ENCODE results near the gene PPEF2. TPM values are rescaled to one million over a fixed set of nuclear protein-coding genes. Genes with fewer than 3 reads are reported as not detected.

PPEF2 gene, protein sequence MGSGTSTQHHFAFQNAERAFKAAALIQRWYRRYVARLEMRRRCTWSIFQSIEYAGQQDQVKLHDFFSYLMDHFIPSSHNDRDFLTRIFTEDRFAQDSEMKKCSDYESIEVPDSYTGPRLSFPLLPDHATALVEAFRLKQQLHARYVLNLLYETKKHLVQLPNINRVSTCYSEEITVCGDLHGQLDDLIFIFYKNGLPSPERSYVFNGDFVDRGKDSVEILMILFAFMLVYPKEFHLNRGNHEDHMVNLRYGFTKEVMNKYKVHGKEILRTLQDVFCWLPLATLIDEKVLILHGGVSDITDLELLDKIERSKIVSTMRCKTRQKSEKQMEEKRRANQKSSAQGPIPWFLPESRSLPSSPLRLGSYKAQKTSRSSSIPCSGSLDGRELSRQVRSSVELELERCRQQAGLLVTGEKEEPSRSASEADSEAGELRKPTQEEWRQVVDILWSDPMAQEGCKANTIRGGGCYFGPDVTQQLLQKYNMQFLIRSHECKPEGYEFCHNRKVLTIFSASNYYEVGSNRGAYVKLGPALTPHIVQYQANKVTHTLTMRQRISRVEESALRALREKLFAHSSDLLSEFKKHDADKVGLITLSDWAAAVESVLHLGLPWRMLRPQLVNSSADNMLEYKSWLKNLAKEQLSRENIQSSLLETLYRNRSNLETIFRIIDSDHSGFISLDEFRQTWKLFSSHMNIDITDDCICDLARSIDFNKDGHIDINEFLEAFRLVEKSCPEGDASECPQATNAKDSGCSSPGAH
- polyA plus RNA-seq (2011; rRNA removed) (not detected in 2 replicates), polyA minus RNA-seq (2011; rRNA and poly(A)+ RNA removed) (not detected in 2 replicates)

DNA sequence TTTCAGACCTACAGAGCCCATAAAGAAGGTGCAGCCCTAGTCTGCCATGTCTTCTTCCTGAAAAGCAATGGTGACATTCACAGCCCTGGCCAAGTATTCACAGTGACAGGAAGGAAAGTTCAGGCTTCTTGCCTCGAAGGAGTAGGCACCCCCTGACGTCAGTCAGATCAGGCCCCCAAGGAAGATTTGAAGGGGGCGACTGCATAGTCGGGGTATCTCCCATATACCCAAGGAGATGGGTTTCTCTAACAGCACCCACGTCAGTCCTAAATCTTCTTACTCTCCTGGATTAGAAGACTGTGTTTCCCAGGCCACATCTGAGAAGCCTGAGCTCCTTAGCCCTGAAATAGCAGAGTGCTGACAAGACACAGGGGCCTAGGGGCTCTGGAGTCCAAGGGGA, at the start of gene PPEF2:
Gene PPEF2, minus strand, starts transcription at position 101 of the 400 bp plus-strand sequence. CDS start 6,127 bp downstream, outside the sequence.
- Histone ChIP-seq H3K4me3 (ENCODE audit: low read depth, low read length) (no peak within 1 kb of the TSS), H3K27me3 (ENCODE audit: control insufficient read depth, insufficient read depth, low read length) (peaks cover 16% of the 10 kb centered on the region), H3K9me3 (ENCODE audit: control insufficient read depth, insufficient read depth, low read length) (no peaks in the 10 kb centered on the region), H3K27ac (ENCODE audit: low read depth, low read length) (no peak within 1 kb of the TSS)
- DNase-seq (ENCODE audit: low read depth, low spot score) = no peak
- CTCF ChIA-PET = interaction anchor here (2.6 kb wide), 1 partner anchor 14 kb away, joined by 7 read pairs; no protein-coding TSS in a partner anchor
- TF ChIP-seq, protein P1, sequence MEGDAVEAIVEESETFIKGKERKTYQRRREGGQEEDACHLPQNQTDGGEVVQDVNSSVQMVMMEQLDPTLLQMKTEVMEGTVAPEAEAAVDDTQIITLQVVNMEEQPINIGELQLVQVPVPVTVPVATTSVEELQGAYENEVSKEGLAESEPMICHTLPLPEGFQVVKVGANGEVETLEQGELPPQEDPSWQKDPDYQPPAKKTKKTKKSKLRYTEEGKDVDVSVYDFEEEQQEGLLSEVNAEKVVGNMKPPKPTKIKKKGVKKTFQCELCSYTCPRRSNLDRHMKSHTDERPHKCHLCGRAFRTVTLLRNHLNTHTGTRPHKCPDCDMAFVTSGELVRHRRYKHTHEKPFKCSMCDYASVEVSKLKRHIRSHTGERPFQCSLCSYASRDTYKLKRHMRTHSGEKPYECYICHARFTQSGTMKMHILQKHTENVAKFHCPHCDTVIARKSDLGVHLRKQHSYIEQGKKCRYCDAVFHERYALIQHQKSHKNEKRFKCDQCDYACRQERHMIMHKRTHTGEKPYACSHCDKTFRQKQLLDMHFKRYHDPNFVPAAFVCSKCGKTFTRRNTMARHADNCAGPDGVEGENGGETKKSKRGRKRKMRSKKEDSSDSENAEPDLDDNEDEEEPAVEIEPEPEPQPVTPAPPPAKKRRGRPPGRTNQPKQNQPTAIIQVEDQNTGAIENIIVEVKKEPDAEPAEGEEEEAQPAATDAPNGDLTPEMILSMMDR (IDR thresholded peaks at IDR 0.05; ENCODE audit: low read depth, low read length) = no peak
- POLR2A ChIA-PET = no interaction called here

DNA sequence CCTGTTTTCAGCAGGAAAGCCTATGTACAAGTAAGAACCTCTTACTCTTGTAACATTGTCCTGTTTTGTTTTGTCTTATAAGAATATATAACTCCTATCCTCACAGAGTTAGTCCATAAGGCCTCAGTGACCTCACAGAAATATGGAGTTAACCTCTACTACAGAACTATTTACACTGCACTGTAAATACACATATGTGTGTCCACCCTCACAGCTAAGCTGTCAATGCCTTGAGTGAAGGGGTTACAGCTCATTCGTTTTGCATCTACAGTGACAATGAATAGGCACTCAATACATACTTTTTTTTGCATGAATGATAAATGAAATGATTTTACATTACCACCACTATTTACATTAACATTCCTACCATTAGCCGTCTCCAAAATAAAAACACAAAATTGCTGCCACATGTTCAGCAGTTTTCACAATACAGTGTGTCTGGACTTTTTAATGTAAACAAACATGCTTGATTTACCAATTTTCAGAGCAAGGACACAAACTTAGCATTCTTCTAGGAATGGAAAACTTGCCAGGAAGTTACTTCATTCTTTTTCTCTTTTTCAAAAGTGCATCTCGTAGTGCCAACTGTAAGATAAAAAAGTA, 48.1 kb upstream of the PPEF2 start:
- DNase-seq (ENCODE audit: low read depth, low spot score) = no peak
- Histone ChIP-seq H3K27me3 (ENCODE audit: control insufficient read depth, insufficient read depth, low read length) (no peaks in the 10 kb centered on the region), H3K9me3 (ENCODE audit: control insufficient read depth, insufficient read depth, low read length) (no peaks in the 10 kb centered on the region), H3K4me3 (ENCODE audit: low read depth, low read length) (no peak overlapping the region), H3K27ac (ENCODE audit: low read depth, low read length) (no peak overlapping the region)
- ChIA-PET POLR2A (no interaction called here), CTCF (interaction anchor here (1.5 kb wide), 1 partner anchor 34 kb away, joined by 8 read pairs; no protein-coding TSS in a partner anchor)
- TF ChIP-seq, protein P1 (IDR thresholded peaks at IDR 0.05; ENCODE audit: low read depth, low read length) = no peak

DNA sequence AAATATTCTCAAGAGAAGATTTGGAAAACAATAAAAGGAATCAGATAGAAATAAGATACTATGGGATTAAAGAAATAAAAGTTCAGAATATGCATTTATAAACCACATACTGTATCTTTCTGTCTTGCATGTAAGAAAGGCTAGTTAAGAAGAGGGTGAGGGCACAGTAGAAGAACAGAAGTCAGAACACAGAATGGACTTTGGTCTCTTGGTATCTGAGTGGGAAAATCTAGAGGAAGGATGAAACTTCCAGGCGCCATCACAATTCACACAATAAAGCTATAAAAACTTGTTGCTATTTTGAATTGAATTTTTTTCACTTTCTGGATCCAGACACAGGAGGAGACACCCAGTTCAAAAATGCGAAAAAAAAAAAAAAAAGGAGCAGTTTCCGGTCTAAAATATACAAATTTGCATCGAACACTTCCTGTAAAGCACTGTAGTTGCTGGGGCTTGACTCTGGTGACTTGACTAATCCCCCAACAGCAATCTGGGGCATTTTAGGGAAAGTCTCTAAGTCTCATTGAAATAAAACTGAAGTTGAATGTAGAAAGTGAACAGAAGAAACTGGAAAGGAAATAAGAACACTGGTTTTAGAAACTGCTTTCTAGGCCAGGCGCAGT, 46.7 kb upstream of the PPEF2 start:
- Histone ChIP-seq H3K9me3 (ENCODE audit: control insufficient read depth, insufficient read depth, low read length) (no peaks in the 10 kb centered on the region), H3K4me3 (ENCODE audit: low read depth, low read length) (no peak overlapping the region), H3K27ac (ENCODE audit: low read depth, low read length) (no peak overlapping the region), H3K27me3 (ENCODE audit: control insufficient read depth, insufficient read depth, low read length) (no peaks in the 10 kb centered on the region)
- no peak for DNase-seq (ENCODE audit: low read depth, low spot score)
- CTCF ChIA-PET = no interaction called here
- TF ChIP-seq, protein P1 (IDR thresholded peaks at IDR 0.05; ENCODE audit: low read depth, low read length) = no peak
- POLR2A ChIA-PET = no interaction called here

DNA sequence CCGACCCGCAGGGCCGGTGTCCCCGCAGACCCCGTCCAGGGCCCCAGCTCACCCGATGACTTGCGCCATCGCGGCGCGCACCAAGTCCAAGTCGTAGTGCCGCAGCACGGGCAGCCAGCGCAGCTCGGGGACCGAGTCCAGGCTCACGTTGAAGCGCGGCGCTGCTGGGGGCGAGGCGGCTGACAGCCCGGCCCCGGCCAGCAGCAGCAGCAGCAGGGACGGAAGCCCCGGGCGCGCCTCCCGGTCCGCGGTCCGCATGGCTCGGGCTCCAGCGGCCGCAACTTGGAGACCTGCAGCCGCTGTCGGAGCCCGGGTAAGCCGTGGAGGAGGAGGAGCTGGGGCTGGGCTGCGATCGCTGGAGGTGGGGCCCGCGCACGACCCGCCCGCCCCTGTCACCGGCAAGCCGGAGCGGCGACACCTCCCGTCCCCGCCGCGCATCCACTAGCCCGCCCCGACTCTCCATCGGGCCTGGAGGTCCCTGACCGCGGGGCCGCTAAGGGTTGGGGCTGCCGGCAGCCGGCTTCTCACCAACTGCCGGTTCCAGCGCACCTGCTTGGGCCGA, 38.5 kb upstream of the PPEF2 start, which contains the start of gene NAAA:
Gene NAAA, minus strand, starts transcription at position 322 of the 562 bp plus-strand sequence. Its CDS starts 64 bp downstream, at position 258.
- TF ChIP-seq, protein P1 (IDR thresholded peaks at IDR 0.05; ENCODE audit: low read depth, low read length) = no peak
- H3K4me3 ChIP-seq (ENCODE audit: low read depth, low read length) = peak within 1 kb of the TSS; percentile 75
- ChIA-PET CTCF (interaction anchor here (1.1 kb wide), 1 partner anchor 42 kb away, joined by 3 read pairs; no protein-coding TSS in a partner anchor), POLR2A (interaction anchor here (1.0 kb wide), 1 partner anchor 44 kb away, joined by 3 read pairs; no protein-coding TSS in a partner anchor)
- no peaks in the 10 kb centered on the region for H3K27me3 ChIP-seq (ENCODE audit: control insufficient read depth, insufficient read depth, low read length)
- H3K9me3 ChIP-seq (ENCODE audit: control insufficient read depth, insufficient read depth, low read length) = no peaks in the 10 kb centered on the region
- H3K27ac ChIP-seq (ENCODE audit: low read depth, low read length) = peak within 1 kb of the TSS; percentile 21
- no peak for DNase-seq (ENCODE audit: low read depth, low spot score)

Measured in AG04450 (cell line).